ENCODE data around the gene WDR37. TPM values are rescaled to one million over a fixed set of nuclear protein-coding genes. Genes with fewer than 3 reads are reported as not detected.

Gene WDR37
- total and polyA plus RNA-seq, 2 donors (not counting 1 experiment from before 2014, with no cell fraction given): 17.3 to 33.2 TPM

DNA sequence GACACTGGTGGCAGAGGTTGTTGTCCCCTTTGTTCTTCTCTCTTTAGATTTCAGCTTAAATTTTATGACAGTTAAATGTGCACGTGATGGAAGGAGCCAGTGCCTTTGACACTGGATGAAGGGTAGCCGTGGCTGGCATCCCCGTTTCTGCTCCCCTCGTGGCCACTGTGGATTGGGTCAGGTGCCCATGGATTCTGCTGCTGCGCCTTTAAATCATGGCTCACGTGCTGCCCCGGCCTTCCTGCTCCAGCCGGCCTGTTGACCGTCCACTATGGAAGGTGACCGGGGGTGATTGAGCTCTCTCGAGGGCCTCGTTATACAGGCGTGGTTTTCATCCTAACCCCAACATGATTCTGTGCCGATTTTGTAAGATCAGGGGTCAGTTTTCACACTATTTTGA, 34.5 kb downstream of the WDR37 start:
- Histone ChIP-seq H3K4me2 (replicated peaks; ENCODE audit: low read depth, low read length, poor library complexity, severe bottlenecking) (no peak overlapping the region), H3K27me3 (replicated peaks in 1 of 4; ENCODE audit: control extremely low read depth in 1 of 4, control insufficient read depth in 3 of 4, insufficient read depth in 4 of 4, low read length in 3 of 4) (no peaks in the 10 kb centered on the region), H3K27ac (ENCODE audit: low read length in 2 of 2) (no peak overlapping the region), H3K4me1 (ENCODE audit: control insufficient read depth in 2 of 2, insufficient read depth in 2 of 2, low read length in 2 of 2) (no peaks in the 10 kb centered on the region), H3K9ac (ENCODE audit: low read length) (no peak overlapping the region), H3K79me2 (ENCODE audit: control insufficient read depth, insufficient read depth, low read length) (peaks cover 48% of the 10 kb centered on the region), H3K4me3 (ENCODE audit: control extremely low read depth in 1 of 5, extremely low read depth in 1 of 5, insufficient read depth in 1 of 5, low read depth in 2 of 5, low read length in 4 of 5) (no peak overlapping the region), H3K9me3 (ENCODE audit: control extremely low read depth in 1 of 3, control insufficient read depth in 2 of 3, insufficient read depth in 1 of 3, low read length in 2 of 3) (no peaks in the 10 kb centered on the region), H3K36me3 (replicated peaks in 1 of 2; ENCODE audit: control extremely low read depth in 1 of 2, control insufficient read depth in 1 of 2, extremely low read depth in 1 of 2, insufficient read depth in 2 of 2, low read length in 1 of 2) (peaks cover 14 to 81% of the 10 kb centered on the region in 2 experiments), H2AFZ (ENCODE audit: insufficient read depth, low read depth, low read length, poor library complexity, severe bottlenecking) (no peak overlapping the region), H4K20me1 (ENCODE audit: control insufficient read depth, insufficient read depth, low read length, poor library complexity, severe bottlenecking) (peaks cover 18% of the 10 kb centered on the region)
- no peak overlapping the region for H3K27ac Mint-ChIP-seq
- ChIA-PET CTCF (no interaction called here), POLR2A (no interaction called here)
- ATAC-seq (ENCODE audit: low read depth): no peak
- no peak overlapping the region for H3K4me3 Mint-ChIP-seq
- TF ChIP-seq, protein P1, sequence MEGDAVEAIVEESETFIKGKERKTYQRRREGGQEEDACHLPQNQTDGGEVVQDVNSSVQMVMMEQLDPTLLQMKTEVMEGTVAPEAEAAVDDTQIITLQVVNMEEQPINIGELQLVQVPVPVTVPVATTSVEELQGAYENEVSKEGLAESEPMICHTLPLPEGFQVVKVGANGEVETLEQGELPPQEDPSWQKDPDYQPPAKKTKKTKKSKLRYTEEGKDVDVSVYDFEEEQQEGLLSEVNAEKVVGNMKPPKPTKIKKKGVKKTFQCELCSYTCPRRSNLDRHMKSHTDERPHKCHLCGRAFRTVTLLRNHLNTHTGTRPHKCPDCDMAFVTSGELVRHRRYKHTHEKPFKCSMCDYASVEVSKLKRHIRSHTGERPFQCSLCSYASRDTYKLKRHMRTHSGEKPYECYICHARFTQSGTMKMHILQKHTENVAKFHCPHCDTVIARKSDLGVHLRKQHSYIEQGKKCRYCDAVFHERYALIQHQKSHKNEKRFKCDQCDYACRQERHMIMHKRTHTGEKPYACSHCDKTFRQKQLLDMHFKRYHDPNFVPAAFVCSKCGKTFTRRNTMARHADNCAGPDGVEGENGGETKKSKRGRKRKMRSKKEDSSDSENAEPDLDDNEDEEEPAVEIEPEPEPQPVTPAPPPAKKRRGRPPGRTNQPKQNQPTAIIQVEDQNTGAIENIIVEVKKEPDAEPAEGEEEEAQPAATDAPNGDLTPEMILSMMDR (IDR thresholded peaks at IDR 0.05): no peak
- no peak for TF ChIP-seq EZH2 (IDR thresholded peaks at IDR 0.05; ENCODE audit: borderline replicate concordance, insufficient read depth, low read depth, low read length, poor library complexity, severe bottlenecking)
- DNase-seq: no peak
- H3K9me3 Mint-ChIP-seq (ENCODE audit: insufficient read depth): no peaks in the 10 kb centered on the region
- no peaks in the 10 kb centered on the region for H3K4me1 Mint-ChIP-seq
- intact Hi-C loops (cut with micrococcal nuclease): no loop called here
- 97% methylated on average over 9 of the region's 14 CpGs for WGBS (ENCODE audit: insufficient coverage)
- H3K27me3 Mint-ChIP-seq: no peaks in the 10 kb centered on the region

DNA sequence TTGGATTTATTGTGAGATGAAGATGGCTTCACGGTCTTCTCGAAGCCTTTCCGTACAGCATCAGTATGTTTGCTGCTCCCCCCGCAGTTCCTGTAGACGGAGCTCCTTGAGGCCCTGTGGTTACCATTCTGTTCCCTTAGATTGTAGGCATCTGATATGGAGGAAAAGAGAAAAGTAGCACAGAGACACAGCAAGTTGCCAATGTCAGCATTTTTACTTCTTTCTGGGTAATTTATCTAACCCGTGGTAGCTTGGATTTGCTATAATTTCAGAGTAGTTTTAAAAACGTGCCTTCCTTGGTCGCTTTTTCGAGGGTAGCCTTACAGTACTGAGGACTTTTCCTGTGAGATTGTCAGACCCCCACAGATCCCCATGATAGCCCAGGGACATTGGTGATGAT, 37.5 kb downstream of the WDR37 start:
- no peak for TF ChIP-seq EZH2 (IDR thresholded peaks at IDR 0.05; ENCODE audit: borderline replicate concordance, insufficient read depth, low read depth, low read length, poor library complexity, severe bottlenecking)
- TF ChIP-seq, protein P1 (IDR thresholded peaks at IDR 0.05): no peak
- H4K20me1 ChIP-seq (ENCODE audit: control insufficient read depth, insufficient read depth, low read length, poor library complexity, severe bottlenecking): peaks cover 15% of the 10 kb centered on the region
- intact Hi-C loops (cut with micrococcal nuclease): no loop called here
- no peaks in the 10 kb centered on the region for H3K4me1 Mint-ChIP-seq
- DNase-seq: no peak
- no peaks in the 10 kb centered on the region for H3K4me1 ChIP-seq (ENCODE audit: control insufficient read depth in 2 of 2, insufficient read depth in 2 of 2, low read length in 2 of 2)
- H3K27me3 Mint-ChIP-seq: no peaks in the 10 kb centered on the region
- no peak overlapping the region for H3K27ac ChIP-seq (ENCODE audit: low read length in 2 of 2)
- H3K4me2 ChIP-seq (replicated peaks; ENCODE audit: low read depth, low read length, poor library complexity, severe bottlenecking): no peak overlapping the region
- ATAC-seq (ENCODE audit: low read depth): no peak
- H3K4me3 ChIP-seq (ENCODE audit: control extremely low read depth in 1 of 5, extremely low read depth in 1 of 5, insufficient read depth in 1 of 5, low read depth in 2 of 5, low read length in 4 of 5): no peak overlapping the region
- H2AFZ ChIP-seq (ENCODE audit: insufficient read depth, low read depth, low read length, poor library complexity, severe bottlenecking): no peak overlapping the region
- ChIA-PET CTCF (no interaction called here), POLR2A (no interaction called here)
- no peak overlapping the region for H3K27ac Mint-ChIP-seq
- no peaks in the 10 kb centered on the region for H3K27me3 ChIP-seq (replicated peaks in 1 of 4; ENCODE audit: control extremely low read depth in 1 of 4, control insufficient read depth in 3 of 4, insufficient read depth in 4 of 4, low read length in 3 of 4)
- no peaks in the 10 kb centered on the region for H3K9me3 Mint-ChIP-seq (ENCODE audit: insufficient read depth)
- H3K36me3 ChIP-seq (replicated peaks in 1 of 2; ENCODE audit: control extremely low read depth in 1 of 2, control insufficient read depth in 1 of 2, extremely low read depth in 1 of 2, insufficient read depth in 2 of 2, low read length in 1 of 2): peaks cover 12 to 70% of the 10 kb centered on the region in 2 experiments
- 100% methylated on average over 6 of the region's 9 CpGs for WGBS (ENCODE audit: insufficient coverage)
- H3K9me3 ChIP-seq (ENCODE audit: control extremely low read depth in 1 of 3, control insufficient read depth in 2 of 3, insufficient read depth in 1 of 3, low read length in 2 of 3): no peaks in the 10 kb centered on the region
- H3K9ac ChIP-seq (ENCODE audit: low read length): no peak overlapping the region
- no peak overlapping the region for H3K4me3 Mint-ChIP-seq
- H3K79me2 ChIP-seq (ENCODE audit: control insufficient read depth, insufficient read depth, low read length): peaks cover 44% of the 10 kb centered on the region

Measured in B cell (primary cell).